Prostate gland (tissue), 2 donors: ENCODE data around the gene NAA80. TPM values are rescaled to one million over a fixed set of nuclear protein-coding genes. Genes with fewer than 3 reads are reported as not detected.

ENCODE experiments used
- DNase-seq: peaks from one replicate; pipeline ENCODE4 v3.0.0-alpha.2; 2019; ENCODE audit warnings: low spot score
- H3K27ac ChIP-seq, 2 donors: fragments of 200-600 bp; sonication (generic); 2 replicates each; pipeline ENCODE4 v1.5.1; 2017 to 2019
- H3K27me3 ChIP-seq: fragments of 200-600 bp; sonication (generic); replicated peaks from 2 replicates; pipeline ENCODE4 v1.5.1; 2019; ENCODE audit not compliant: insufficient read depth
- H3K36me3 ChIP-seq, 2 donors: fragments of 200-600 bp; sonication (generic); 1 replicate in 1 of 2; 2 replicates in 1 of 2; pipeline versions ENCODE4 v1.5.1 to v1.8.1; 2017 to 2019
- H3K4me1 ChIP-seq: fragments of 200-600 bp; sonication (generic); replicated peaks from 2 replicates; pipeline ENCODE4 v1.5.1; 2019
- H3K4me3 ChIP-seq, 2 donors: fragments of 200-600 bp; sonication (generic); 2 replicates each; pipeline ENCODE4 v1.5.1; 2017 to 2019
- H3K9me3 ChIP-seq: fragments of 200-600 bp; sonication (generic); 2 replicates; pipeline ENCODE4 v1.5.1; 2017
- CTCF ChIP-seq, 4 experiments: fragments of 200-600 bp in 2 of 4; fragments of 450-650 bp in 2 of 4; sonication (generic) in 2 of 4; IDR thresholded peaks; 1 replicate in 3 of 4; 2 replicates in 1 of 4; pipeline ENCODE4 v1.5.1; 2016 to 2019; ENCODE audit warnings: antibody characterized with exemption in 4 of 4, mild to moderate bottlenecking in 2 of 4, moderate library complexity in 2 of 4
- POLR2A ChIP-seq: fragments of 450-650 bp; IDR thresholded peaks from one replicate; pipeline ENCODE4 v1.6.1; 2016; ENCODE audit warnings: antibody characterized with exemption, mild to moderate bottlenecking
- POLR2AphosphoS5 ChIP-seq: sonication (generic); formaldehyde crosslinking; IDR thresholded peaks from one replicate; pipeline ENCODE4 v1.6.1; 2017; ENCODE audit warnings: antibody characterized with exemption
- WGBS: methylation state at CpG from one replicate; pipeline ENCODE4 v1.1.5; 2018; 5-methylcytosine and 5-hydroxymethylcytosine counted together
- intact Hi-C: fragments of 100-400 bp; cut with DNase I; formaldehyde crosslinking; loops from one replicate; pipeline ENCODE4 v1.14.2; 2022
- total RNA-seq, 2 donors: library from RNA; depleted of rRNA; stranded (reverse); fragments of >200 nt; gene quantifications; one replicate each; pipeline ENCODE4 v1.1.0, GENCODE V29; 2016

NAA80 gene
- total RNA-seq, 2 donors from 2014 or later: 15.8 to 28.0 TPM

GRCh38 chr3:50258979-50259378 lies 40.2 kb downstream of the NAA80 start:
- Histone ChIP-seq H3K36me3 (peaks cover 19 to 21% of the 10 kb centered on the region in 2 donors), H3K27ac (peak overlapping the region; percentile 96 to 98), H3K4me3 (no peak overlapping the region), H3K9me3 (no peaks in the 10 kb centered on the region), H3K4me1 (peaks cover 16% of the 10 kb centered on the region), H3K27me3 (no peaks in the 10 kb centered on the region)
- no peak for DNase-seq
- intact Hi-C loops: no loop called here
- WGBS: 57% methylated on average over 16 of the region's 16 CpGs
- TF ChIP-seq POLR2A (no peak), POLR2AphosphoS5 (no peak), CTCF (IDR thresholded peaks at IDR 0.05) (no peak)

- no peak for DNase-seq
- peaks cover 16% of the 10 kb centered on the region for H3K4me1 ChIP-seq
- no peaks in the 10 kb centered on the region for H3K9me3 ChIP-seq
- no peak for TF ChIP-seq CTCF (IDR thresholded peaks at IDR 0.05)
- TF ChIP-seq POLR2AphosphoS5: no peak
- no peak for TF ChIP-seq POLR2A
- H3K4me3 ChIP-seq: no peak overlapping the region
- H3K36me3 ChIP-seq: peaks cover 19 to 21% of the 10 kb centered on the region in 2 donors
- peak overlapping the region in 1 of 2 donors; percentile 96 for H3K27ac ChIP-seq
- intact Hi-C loops: no loop called here
- H3K27me3 ChIP-seq: no peaks in the 10 kb centered on the region
- 77% methylated on average over 15 of the region's 17 CpGs for WGBS
These were observed 41.0 kb downstream of the NAA80 start for GRCh38 chr3:50258029-50258680.

GRCh38 chr3:50256978-50257890 lies 42.0 kb downstream of the NAA80 start:
- intact Hi-C loops: no loop called here
- no peak overlapping the region for H3K4me3 ChIP-seq
- TF ChIP-seq POLR2AphosphoS5: no peak
- TF ChIP-seq POLR2A: no peak
- peak in 3 of 4 experiments; percentile 35 to 48 (median 41) for TF ChIP-seq CTCF (IDR thresholded peaks at IDR 0.05)
- no peak overlapping the region for H3K27ac ChIP-seq
- WGBS: 90% methylated on average over 20 of the region's 20 CpGs
- H3K36me3 ChIP-seq: peaks cover 19 to 21% of the 10 kb centered on the region in 2 donors
- peaks cover 16% of the 10 kb centered on the region for H3K4me1 ChIP-seq
- DNase-seq: no peak
- no peaks in the 10 kb centered on the region for H3K9me3 ChIP-seq
- H3K27me3 ChIP-seq: no peaks in the 10 kb centered on the region

- H3K36me3 ChIP-seq: peaks cover 19 to 21% of the 10 kb centered on the region in 2 donors
These were observed 44.0 kb downstream of the NAA80 start for GRCh38 chr3:50255251-50255615.

More at GRCh38 chr3:50255251-50255615, 44.0 kb downstream of the NAA80 start:
- TF ChIP-seq POLR2AphosphoS5 (no peak), POLR2A (no peak), CTCF (IDR thresholded peaks at IDR 0.05) (no peak)
- peak overlapping the region; percentile 42 to 57 for H3K27ac ChIP-seq
- no peaks in the 10 kb centered on the region for H3K27me3 ChIP-seq
- intact Hi-C loops: no loop called here
- no peak for DNase-seq
- peaks cover 4% of the 10 kb centered on the region for H3K4me1 ChIP-seq
- 38% methylated on average over 9 of the region's 9 CpGs for WGBS
- no peaks in the 10 kb centered on the region for H3K9me3 ChIP-seq
- H3K4me3 ChIP-seq: no peak overlapping the region
